Glomerular visceral epithelial cell (primary cell): ENCODE results near the gene TOR1B.
"Not testable (repeated sequence)": the region's sequence is repeated elsewhere in the genome, so short reads cannot be mapped to it uniquely, and the experiment has no call there.

ENCODE experiments used
- DNase-seq: peaks from one replicate; pipeline ENCODE4 v3.0.0-alpha.2; 2016; ENCODE audit errors: extremely low spot score

TOR1B gene

GRCh38 chr9:129776566-129776937, 26.4 kb upstream of the TOR1B start:
- peak; percentile 67 for DNase-seq

GRCh38 chr9:129776938-129777768, 25.8 kb upstream of the TOR1B start:
- DNase-seq: peak; percentile 100

- no peak for DNase-seq
Observed at GRCh38 chr9:129777769-129778130, 25.2 kb upstream of the TOR1B start.

- DNase-seq: no peak
Observed at GRCh38 chr9:129778469-129778868, 24.5 kb upstream of the TOR1B start.

- DNase-seq: no peak
Observed at GRCh38 chr9:129779560-129780190, 23.3 kb upstream of the TOR1B start.

- DNase-seq: no peak
Observed at GRCh38 chr9:129781131-129781530, 21.9 kb upstream of the TOR1B start.

GRCh38 chr9:129781981-129782380, 21.0 kb upstream of the TOR1B start:
- peak; percentile 27 for DNase-seq

GRCh38 chr9:129783516-129784361, 19.2 kb upstream of the TOR1B start:
- peak; percentile 79 for DNase-seq

- not testable (repeated sequence) for DNase-seq
Observed at GRCh38 chr9:129784970-129785369, 18.0 kb upstream of the TOR1B start.

- no peak for DNase-seq
Observed at GRCh38 chr9:129785866-129786265, 17.1 kb upstream of the TOR1B start.

- DNase-seq: no peak
Observed at GRCh38 chr9:129786481-129786880, 16.5 kb upstream of the TOR1B start.

- DNase-seq: no peak
Observed at GRCh38 chr9:129794549-129794948, 8.4 kb upstream of the TOR1B start.

GRCh38 chr9:129796029-129796428, 7.0 kb upstream of the TOR1B start:
- DNase-seq: not testable (repeated sequence)

- no peak for DNase-seq
Observed at GRCh38 chr9:129798973-129799372, 4.0 kb upstream of the TOR1B start.

GRCh38 chr9:129801504-129801903, 1.5 kb upstream of the TOR1B start:
- no peak for DNase-seq

- DNase-seq: no peak
Observed at GRCh38 chr9:129803676-129804060, 684 bp downstream of the TOR1B start.

- DNase-seq: no peak
Observed at GRCh38 chr9:129806061-129806460, 3.1 kb downstream of the TOR1B start.

GRCh38 chr9:129809346-129809745, 6.4 kb downstream of the TOR1B start:
- no peak for DNase-seq

GRCh38 chr9:129810116-129810515, 7.1 kb downstream of the TOR1B start:
- no peak for DNase-seq

GRCh38 chr9:129810788-129811187, 7.8 kb downstream of the TOR1B start:
- DNase-seq: no peak

- DNase-seq: no peak
Observed at GRCh38 chr9:129811967-129812363, 9.0 kb downstream of the TOR1B start.

GRCh38 chr9:129812385-129812784, 9.4 kb downstream of the TOR1B start:
- DNase-seq: no peak

- DNase-seq: no peak
Observed at GRCh38 chr9:129813661-129814060, 10.7 kb downstream of the TOR1B start.
